HG03457 (cell line): ENCODE measurements around the gene SFRP4.
"Not testable (repeated sequence)": the region's sequence is repeated elsewhere in the genome, so short reads cannot be mapped to it uniquely, and the experiment has no call there.

Experiments used
- ATAC-seq: cut with Tn5 transposase; IDR thresholded peaks from one replicate; pipeline ENCODE4 v1.9.1; 2021; ENCODE audit warnings: moderate number of reproducible peaks; ENCODE audit not compliant: unreplicated experiment

SFRP4 gene

DNA sequence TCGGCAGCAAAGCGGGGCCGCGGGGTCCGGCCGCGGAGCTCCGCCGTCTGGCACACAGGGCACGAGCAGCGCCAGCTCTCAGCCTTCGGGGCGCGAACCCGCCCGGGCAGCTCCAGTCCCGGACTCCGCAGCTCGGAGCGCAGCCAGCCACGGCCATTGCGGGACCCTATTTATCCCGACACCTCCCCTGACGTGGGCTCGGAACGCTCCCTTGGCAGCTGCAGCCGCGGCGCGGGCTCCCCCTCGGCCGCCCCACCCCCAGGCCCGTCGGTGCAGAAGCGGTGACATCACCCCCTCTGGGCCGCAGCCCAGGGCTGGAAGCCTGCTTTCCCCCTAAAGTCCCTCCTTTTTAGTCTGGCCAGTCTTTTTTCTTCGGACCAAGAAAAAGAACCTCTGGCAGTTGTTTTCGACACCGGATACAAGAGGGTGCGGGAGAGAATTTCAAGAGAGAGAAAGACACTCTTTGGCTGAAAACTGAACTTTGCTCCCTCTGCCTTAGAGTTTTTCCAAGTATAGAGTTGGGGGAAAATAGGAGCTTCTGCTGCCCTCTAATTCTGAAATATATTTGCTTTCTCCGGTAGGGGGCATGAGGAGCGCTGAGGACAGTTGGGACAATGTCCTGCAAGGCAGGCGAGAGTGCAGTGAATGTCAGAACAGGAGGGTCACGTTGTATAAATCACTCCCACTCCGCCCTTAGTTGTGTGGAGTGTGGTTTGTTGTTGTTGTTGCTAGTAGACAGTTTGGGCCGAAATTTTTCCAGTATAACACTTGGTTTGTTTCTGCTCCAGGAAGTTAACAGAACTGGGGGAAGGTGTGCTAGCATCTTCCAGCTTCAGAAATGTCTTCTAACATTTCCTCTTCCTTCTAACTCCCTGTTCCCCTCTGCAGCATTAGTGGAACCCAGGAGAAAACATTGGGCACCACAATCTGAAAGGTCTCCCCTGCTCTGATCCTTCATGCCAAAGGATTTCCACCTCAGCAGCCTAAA, at the start of gene SFRP4:
TSS of gene SFRP4 (minus strand) at position 145 of the 988 bp plus-strand sequence. CDS start 280 bp downstream, outside the sequence.
- ATAC-seq: no peak

- no peak for ATAC-seq
Measured at GRCh38 chr7:37964196-37964595, 47.6 kb upstream of the SFRP4 start.

GRCh38 chr7:37961251-37961650, 44.6 kb upstream of the SFRP4 start:
- no peak for ATAC-seq

GRCh38 chr7:37960483-37960882, 43.9 kb upstream of the SFRP4 start:
- no peak for ATAC-seq

- no peak for ATAC-seq
Measured at GRCh38 chr7:37957221-37957970, 40.8 kb upstream of the SFRP4 start.

- ATAC-seq: no peak
Measured at GRCh38 chr7:37956791-37957190, 40.2 kb upstream of the SFRP4 start.

DNA sequence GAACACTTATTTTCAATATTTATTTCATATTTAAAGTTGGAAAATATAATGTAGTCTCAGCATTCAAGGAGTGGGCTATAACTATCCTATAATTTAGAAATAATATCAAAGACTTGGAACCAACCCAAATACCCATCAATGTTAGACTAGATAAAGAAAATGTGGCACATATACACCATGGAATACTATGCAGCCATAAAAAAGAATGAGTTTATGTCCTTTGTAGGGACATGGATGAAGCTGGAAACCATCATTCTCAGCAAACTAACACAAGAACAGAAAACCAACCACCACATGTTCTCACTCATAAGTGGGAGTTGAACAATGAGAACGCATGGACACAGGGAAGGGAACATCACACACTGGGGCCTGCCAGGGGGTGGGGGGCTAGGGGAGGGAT, 37.6 kb upstream of the SFRP4 start:
- ATAC-seq: not testable (repeated sequence)

- no peak for ATAC-seq
Measured at GRCh38 chr7:37952240-37952639, 35.6 kb upstream of the SFRP4 start.

DNA sequence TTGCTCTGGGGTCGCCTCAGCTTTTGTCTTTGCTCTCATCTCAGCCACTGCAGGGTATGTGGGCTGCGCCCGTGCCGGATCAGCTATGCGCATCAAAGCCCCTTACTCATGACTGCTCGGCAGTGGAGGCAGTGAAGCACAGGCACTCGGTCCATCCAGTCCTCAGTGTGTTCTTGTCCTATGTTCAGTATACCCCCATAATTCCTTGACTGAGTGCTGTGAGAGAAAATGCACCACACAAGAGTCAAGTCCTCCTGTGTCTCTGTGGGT, 31.3 kb upstream of the SFRP4 start:
- no peak for ATAC-seq

DNA sequence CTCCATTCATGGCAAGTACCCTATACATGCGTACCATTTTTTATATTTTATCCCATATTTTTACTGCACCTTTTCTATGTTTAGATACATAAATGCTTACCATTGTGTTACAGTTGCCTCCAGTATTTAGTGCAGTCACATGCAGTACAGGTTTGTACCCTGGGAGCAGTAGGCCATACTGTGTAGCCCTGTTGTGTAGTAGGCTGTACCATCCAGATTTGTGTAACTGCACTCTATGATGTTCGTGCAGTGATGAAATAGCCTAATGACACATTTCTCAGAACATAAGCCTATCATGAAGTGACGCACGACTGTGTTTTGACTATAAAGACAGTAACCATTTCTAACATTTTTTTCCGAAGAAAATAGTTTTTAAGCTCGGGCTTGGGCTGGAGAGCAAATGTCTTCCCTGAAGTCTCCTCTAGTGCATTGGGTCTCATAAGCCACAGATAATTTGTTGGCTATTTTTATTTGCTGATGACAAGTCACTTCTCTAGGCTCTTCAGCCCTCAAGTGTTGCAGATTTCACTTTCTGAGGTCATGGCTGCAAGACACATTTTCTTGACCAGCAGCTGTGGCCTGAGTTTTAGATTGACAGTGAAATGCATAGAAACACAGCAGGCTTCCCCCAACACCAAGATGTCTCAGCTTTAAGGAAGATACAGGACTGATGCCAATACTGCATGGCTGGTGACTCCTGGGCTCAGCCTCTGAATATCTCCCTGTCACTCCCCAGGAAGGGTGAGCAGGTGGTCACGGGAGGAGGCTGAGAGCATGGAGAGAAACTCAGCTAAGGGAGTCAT, 30.7 kb upstream of the SFRP4 start:
- ATAC-seq: no peak

DNA sequence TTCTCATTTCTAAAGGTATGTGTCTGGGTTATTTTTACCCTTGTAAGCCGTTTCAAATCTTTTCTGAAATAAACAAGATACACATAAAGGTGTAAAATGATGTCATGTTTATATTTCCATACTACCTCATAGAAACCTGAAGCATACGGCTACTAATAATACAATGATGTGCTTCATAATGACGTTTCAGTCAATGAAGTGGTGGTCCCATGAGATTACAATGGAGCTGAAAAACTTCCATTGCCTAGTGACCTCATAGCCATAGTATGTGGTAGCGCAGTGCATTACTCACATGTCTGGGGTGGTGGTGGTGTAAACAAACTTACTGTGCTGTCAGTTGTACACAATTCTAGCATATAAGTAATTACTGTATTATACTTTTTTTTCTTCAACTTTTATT, 28.7 kb upstream of the SFRP4 start:
- ATAC-seq: no peak

- ATAC-seq: no peak
Measured at GRCh38 chr7:37944737-37945054, 28.1 kb upstream of the SFRP4 start.

DNA sequence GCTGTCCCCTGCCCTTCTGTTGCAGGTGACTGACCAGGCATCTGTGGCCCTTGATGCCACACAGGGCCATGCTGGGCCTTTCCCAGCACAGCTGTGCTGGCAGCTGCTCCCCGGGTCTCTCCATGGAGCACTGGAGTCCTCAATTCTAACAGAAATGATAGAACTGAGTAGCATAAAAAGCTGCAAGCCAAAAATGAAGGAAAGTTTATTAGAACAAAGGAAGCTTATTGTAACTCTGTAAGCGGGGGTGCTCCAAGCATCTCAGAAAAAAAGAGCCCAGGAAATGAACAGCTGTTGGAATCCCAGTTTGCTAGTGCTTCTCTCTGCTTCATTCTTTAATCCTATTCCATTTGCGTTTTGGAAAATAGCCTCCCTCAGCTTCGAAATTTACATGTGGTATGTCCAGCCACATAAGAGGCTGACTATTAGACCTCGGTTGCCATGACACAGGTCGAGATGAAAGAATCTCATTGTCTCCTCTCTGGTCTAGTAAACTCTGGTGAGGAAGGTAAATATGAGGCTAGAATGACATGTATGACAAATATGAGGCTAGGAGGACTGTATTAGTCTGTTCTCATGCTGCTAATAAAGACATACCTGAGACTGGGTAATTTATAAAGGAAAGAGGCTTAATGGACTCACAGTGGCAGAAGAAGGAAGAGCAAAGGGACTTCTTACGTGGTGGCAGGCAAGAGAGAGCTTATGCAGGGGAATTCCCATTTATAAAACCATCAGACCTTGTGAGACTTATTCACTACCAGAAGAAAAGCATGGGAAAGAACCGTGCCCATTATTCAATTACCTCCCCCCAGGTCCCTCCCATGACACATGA, 27.5 kb upstream of the SFRP4 start:
- ATAC-seq: no peak

DNA sequence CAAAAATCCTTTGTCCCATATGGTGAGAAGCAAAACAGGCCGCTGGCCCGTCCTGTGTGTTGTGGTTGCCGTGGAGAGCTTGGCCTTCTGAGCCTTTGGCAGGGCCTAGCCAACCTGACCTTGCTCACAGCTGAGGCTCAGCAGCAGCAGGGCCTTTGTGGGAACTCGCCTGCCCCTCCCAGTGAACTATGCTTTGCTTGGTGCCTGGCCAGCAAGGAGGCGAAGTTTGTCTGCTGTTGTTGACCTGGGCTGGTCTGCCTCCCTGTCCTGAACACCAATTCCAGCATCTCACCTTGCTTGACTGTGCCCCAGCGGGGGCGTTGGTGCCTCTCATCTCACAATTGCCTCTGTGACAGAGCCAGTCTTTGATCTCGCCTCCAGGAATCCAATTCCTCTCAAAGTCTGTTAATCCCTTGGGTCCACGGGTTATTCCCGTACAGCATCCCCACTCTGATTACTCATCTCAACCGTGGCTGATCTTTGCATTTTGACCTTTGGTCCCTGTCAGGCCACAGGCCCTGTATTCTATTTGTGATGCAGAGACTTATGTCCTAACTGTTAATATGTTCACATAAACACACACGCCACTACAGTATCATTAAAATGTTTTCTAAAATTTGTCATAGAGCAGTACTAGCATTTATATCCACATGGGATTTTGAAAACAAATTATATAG, 26.5 kb upstream of the SFRP4 start:
- no peak for ATAC-seq

DNA sequence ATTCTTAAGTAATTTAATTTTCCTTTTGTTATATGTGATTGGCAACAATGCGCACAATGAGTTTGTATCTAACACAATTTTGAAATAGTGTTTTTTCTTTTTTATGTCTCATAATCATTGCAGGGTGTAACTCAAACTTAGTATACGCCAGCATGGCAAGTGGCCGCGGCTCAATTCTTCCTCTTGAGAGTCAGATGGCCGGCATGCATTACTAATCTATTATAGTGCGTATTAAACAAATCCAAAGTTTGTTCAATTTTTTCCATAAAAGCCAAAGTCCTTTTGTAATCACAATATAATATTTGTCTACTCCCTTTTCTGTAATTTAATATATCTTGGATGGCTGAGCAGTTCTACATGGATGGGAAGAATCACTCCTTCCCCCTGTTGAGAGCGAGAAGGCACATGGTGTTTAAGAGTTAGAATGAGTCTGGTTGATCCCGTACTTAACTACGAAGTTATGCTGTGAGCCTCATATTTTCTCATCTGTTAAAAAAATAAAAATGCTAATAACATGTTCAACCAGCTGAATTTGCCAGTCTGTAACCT, 16.5 kb upstream of the SFRP4 start:
- no peak for ATAC-seq

DNA sequence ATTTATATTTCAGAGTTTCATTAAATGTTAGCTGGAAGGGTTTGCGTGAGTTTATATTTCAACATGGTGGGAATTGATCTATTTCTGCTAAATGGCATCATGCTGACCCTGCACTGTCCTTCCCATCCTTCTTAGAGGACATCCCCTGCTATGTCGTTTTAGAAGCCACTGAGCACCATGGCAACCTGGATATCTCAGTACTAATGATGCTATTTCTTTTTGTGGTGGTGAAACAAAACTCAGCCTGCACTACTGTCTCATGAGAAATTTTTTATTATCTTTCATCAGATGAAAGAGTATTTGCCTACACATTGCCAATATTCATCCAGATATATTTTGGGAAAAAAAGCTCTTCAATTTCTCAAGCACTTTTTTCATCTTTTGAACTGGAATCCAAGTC, 15.9 kb upstream of the SFRP4 start:
- ATAC-seq: no peak

DNA sequence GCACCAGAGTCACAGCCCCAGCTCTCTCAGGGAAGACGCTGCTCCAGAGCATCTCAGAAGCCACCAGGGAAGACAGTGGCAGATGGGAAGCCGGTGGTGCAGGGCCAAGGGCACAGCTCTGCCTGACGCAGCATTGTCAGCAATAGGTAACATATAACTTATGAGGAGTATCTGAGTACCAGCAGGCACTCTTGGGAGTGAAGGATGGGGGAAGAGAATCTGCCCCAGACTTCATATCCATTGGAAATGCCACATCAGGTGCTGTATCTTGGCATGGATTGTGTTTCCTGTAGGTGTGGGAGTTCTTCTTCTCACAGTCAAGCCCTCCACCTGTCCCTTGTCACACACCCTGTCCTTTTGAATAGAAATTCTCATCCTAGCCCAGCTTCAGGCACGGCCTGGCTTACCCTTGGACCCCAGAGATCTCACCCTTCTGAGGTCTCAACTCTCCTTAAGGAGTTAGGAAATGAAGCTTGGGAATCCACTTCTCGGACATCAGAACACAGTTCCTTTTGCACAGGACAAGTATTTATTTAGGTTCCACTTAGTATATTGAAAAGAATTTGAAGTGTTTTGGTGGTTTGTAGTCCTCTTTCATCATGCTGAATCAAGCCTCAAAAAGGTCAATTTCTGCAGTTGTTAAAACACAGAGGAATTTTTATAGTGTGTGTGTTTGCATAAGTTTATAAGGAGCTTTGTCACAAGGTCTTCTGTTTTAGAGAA, 13.8 kb upstream of the SFRP4 start:
- ATAC-seq: no peak

DNA sequence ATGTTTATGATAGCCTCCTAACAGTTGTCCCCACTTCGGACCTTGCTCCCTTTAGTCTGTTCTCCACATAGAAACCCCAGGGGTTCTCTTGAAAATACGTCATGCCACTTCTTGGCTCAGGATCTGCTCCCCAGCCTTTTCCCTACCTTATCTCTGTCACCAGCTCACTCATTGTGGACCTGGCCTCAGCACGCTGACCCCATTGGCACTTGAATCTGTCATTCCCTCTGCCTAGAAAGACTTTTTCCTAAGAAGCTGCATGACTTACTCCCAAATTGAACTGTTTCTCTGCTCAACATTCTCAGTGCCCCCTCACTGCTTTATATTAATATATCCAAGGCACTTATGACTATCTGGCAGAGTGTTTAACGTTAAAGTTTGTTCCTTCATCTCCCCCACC, 12.3 kb upstream of the SFRP4 start:
- ATAC-seq: no peak

GRCh38 chr7:37927773-37928444, 11.3 kb upstream of the SFRP4 start:
- no peak for ATAC-seq
